ENCODE data around the gene FIBCD1.

The FIBCD1 gene

DNA sequence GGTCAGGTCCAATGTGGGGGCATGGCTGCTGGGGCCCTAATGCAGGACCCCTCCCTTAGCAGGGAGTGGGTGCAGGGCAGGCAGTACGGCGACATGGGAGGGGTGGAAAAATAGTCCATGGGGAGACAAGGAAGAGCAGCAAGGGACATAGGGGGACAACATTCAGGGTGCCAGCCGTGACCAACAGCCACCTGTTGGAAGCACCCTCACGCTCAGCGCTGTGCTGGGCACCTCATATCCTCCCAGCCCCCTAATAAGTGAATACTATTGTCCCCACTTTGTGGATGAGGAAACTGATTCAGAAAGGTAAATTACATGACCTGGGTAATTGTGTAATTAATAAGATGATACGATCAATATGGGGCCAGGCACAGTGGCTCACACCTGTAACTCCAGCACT lies 3.0 kb upstream of the FIBCD1 start:
- Histone ChIP-seq H3K9ac (no peak overlapping the region), H3K4me1 (peaks cover 17 to 26% (median 25%) of the 10 kb centered on the region in 10 experiments), H3K27me3 (peaks cover 41 to 55% (median 49%) of the 10 kb centered on the region in 11 experiments), H3K9me3 (replicated peaks in 1 of 11) (no peaks in the 10 kb centered on the region), H4K20me1 (peaks cover 0 to 44% (median 36%) of the 10 kb centered on the region in 11 experiments; a peak in 17 of 22 replicates), H3K36me3 (no peaks in the 10 kb centered on the region), H3K4me2 (no peak overlapping the region), H3K4me3 (no peak overlapping the region), H3K27ac (no peak overlapping the region)
- no peak for TF ChIP-seq Cebpa-rat (IDR thresholded peaks at IDR 0.05)

DNA sequence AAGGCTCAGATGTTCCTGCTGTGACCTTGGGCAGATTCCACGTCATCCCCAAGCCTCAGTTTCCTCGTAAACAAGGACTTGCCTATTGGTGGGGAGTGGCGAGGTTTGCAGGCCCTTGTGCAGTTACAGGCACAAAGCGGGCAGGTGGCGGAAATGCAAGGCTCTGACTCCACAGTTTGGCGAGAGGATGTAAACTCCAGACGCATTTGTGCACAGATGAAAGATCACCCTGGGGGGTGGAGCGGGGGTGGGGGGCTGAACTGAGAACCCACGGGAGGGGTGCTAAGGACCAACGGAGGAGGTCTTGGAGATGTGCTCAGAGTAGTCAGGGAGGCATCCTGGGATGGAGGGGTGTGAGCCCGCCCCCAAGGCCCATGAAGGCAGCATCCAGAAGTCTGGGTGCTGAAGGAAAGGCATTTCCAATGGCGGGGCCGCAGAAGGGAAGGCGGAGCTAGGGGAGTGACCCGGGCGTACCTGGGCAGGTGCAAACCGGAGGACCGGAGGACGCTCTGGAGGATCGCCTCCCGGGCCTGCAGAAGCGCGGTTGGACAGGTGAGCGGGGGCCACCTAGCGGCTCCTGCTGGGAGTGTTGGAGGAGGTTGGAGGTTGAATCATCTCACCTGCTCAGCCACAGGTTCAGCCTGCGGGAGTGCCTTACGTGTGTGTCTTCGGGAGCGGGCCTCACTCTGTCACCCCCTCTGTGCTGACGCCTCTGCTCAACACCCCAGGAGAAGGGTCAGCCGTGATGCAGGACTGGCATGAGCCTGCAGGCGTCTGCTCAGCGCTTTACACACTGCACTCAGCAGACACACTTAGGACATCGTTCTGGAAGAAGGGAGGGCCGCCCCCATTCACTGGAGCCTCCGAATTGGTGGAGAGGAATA lies 1.9 kb upstream of the FIBCD1 start:
- no peak overlapping the region for H3K9ac ChIP-seq
- H3K27ac ChIP-seq: no peak overlapping the region
- H3K4me1 ChIP-seq: peaks cover 29 to 38% (median 36%) of the 10 kb centered on the region in 10 experiments
- H3K9me3 ChIP-seq (replicated peaks in 1 of 11): no peaks in the 10 kb centered on the region
- peaks cover 0 to 51% (median 42%) of the 10 kb centered on the region in 11 experiments; a peak in 17 of 22 replicates for H4K20me1 ChIP-seq
- peak overlapping the region in 4 of 11 experiments; percentile 6 to 53 (median 28); a peak in 3 of 22 replicates for H3K4me2 ChIP-seq
- H3K4me3 ChIP-seq: no peak overlapping the region
- H3K36me3 ChIP-seq: no peaks in the 10 kb centered on the region
- TF ChIP-seq Cebpa-rat (IDR thresholded peaks at IDR 0.05): no peak
- H3K27me3 ChIP-seq: peaks cover 45 to 61% (median 56%) of the 10 kb centered on the region in 11 experiments

DNA sequence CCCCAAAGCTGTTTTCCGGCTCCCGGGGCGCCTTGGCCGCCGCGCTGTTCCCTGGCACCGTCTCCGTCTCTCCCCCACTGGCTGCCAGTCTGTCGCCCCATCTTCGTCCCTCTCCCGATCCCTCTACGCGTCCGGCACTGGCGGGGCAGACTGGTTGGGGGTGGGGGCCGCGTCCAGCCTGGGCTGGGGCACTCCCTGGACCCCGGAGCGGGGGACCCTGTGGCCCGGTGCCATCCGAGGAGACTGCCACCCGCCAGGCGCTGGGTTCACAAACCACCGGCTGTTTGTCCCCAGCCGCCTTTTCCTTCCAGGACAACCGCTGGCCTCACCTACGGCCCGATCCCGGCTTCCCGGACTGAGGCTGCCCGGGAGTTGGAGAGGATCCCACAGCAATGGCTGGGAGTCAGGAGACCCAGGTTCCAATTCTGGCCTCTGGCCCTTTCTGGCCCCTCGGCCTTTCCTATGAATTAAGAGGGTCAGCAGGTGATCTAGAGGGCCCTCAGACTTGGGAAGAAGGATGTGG lies 1.0 kb upstream of the FIBCD1 start:
- Histone ChIP-seq H3K36me3 (no peaks in the 10 kb centered on the region), H3K4me2 (0 out of 22 replicates have a peak overlapping the region, but pooled peaks of 1 of the 11 experiments have one; percentile 6), H3K9ac (no peak overlapping the region), H3K4me1 (peaks cover 37 to 46% (median 45%) of the 10 kb centered on the region in 10 experiments), H3K27ac (no peak overlapping the region), H3K9me3 (replicated peaks in 1 of 11) (no peaks in the 10 kb centered on the region), H3K27me3 (peaks cover 53 to 66% (median 62%) of the 10 kb centered on the region in 11 experiments), H3K4me3 (no peak overlapping the region), H4K20me1 (peaks cover 0 to 51% (median 42%) of the 10 kb centered on the region in 11 experiments; a peak in 17 of 22 replicates)
- no peak for TF ChIP-seq Cebpa-rat (IDR thresholded peaks at IDR 0.05)

DNA sequence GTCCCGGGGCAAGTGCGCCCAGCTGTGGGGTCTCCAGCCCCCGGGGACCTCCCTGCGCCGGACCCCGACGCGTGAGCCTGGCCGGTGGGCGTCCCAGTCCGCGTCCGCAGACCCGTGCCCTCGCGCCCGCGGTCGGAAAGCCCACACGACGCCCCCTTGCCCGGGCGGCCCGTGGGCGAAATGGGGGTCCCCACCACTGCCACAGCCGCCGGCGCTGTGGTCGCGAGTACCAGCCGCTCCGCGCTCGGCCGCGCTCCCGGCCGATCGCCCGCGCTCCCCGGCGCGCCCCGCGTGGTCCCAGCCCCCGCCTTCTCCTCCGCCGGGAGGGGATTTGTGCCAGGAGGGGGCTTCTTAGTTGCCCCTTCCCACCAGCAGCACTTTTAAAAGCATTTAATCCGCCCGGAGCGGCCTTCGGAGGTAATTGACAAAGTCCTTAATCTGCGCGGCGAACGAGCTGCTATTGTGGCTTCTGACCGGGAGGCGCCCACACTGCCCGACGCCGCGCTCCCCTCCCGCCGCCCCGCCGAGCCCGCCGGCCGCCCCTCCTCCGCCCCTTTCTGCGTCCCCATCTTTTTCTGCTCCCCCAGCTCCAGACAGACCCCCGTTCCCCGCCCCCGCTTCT lies 469 bp upstream of the FIBCD1 start:
- Histone ChIP-seq H3K4me2 (peak overlapping the region; percentile 93 to 100 (median 99)), H3K27me3 (peaks cover 59 to 72% (median 68%) of the 10 kb centered on the region in 11 experiments), H3K4me1 (peaks cover 43 to 52% (median 50%) of the 10 kb centered on the region in 10 experiments), H3K9me3 (replicated peaks in 1 of 11) (no peaks in the 10 kb centered on the region), H3K36me3 (no peaks in the 10 kb centered on the region), H3K9ac (peak overlapping the region in 8 of 11 experiments; percentile 53 to 70 (median 64); a peak in 13 of 22 replicates), H3K4me3 (peak overlapping the region; percentile 60 to 80 (median 65)), H4K20me1 (peaks cover 0 to 55% (median 43%) of the 10 kb centered on the region in 11 experiments; a peak in 17 of 22 replicates), H3K27ac (no peak overlapping the region)
- no peak for TF ChIP-seq Cebpa-rat (IDR thresholded peaks at IDR 0.05)

DNA sequence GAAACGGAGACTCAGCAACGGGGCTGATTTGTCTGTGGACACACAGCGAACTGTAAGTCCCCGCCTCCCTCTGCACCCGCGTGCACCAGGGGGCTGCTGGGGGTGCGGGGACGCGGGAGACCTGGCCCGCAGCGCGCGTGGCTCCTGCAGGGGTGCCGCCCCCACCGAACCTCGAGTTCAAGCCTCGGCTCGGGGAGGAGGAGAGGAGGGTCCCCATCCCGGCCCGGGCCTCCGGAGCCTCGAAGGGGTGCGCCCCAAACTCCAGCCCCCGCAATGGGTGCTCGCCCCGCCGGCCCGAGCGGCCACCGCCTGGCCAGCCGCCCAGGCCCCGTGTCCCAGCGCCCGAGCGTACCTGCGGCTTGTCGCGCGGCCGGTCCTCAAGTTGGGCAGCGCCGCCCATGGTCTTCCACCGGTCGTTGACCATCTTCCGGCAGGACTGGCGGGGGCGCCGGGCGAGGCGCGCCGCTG lies 829 bp downstream of the FIBCD1 start:
- peak overlapping the region; percentile 60 to 80 (median 65) for H3K4me3 ChIP-seq
- peaks cover 0 to 65% (median 48%) of the 10 kb centered on the region in 11 experiments; a peak in 17 of 22 replicates for H4K20me1 ChIP-seq
- peak overlapping the region; percentile 45 to 70 (median 63); a peak in 20 of 22 replicates for H3K9ac ChIP-seq
- TF ChIP-seq Cebpa-rat (IDR thresholded peaks at IDR 0.05): no peak
- H3K27ac ChIP-seq: 0 out of 22 replicates have a peak overlapping the region, but pooled peaks of 1 of the 11 experiments have one; percentile 32
- peaks cover 54 to 65% (median 63%) of the 10 kb centered on the region in 10 experiments for H3K4me1 ChIP-seq
- no peaks in the 10 kb centered on the region for H3K9me3 ChIP-seq (replicated peaks in 1 of 11)
- H3K27me3 ChIP-seq: peaks cover 70 to 84% (median 80%) of the 10 kb centered on the region in 11 experiments
- no peaks in the 10 kb centered on the region for H3K36me3 ChIP-seq
- H3K4me2 ChIP-seq: peak overlapping the region; percentile 93 to 100 (median 99)

DNA sequence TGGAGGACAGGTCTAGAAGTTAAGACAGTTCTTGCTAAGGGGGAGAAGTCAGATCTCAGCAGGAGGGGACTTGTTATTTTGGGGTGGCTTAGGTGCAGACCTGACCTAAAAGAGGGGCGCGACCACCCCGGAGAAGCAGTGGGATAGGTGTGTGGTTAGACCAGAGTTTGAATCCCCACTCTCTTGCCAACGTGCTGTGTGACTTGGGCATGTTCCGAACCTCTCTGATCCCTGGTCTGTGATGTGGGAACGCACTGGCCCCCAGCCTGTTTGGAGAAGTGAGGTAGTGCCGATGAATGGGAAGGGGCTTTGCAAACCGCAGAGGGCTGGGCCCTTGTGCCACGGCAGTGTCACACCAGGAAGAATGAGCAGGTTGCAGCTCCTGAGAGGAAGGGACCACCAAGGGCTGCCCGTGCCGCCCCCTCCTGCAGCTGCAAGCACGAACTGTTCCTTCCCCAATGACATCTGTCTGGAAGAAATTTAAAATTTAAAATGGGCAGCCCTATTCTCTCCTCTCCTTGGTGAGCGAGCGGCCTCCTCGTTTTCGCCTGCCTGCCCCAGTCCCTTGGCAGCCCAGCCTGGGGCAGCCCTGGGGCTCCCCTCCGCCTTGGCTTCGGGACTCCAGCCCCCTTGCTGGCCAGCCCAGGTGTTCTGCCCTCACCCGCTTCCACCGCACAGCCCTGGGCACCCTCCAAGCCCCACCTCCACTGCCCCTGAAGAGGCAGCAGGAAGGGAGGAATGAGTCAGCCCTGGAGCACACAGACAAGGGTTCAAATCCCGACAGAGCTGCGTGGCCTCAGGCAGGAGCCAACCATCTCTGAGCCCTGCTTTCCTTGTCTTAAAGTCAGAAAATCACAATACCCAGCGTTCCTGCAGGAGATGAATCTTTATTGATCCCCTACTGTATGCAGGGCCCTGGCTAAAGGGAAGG lies 1.6 kb downstream of the FIBCD1 start:
- Histone ChIP-seq H3K9ac (no peak overlapping the region; a peak in 1 of 22 replicates), H3K9me3 (replicated peaks in 1 of 11) (no peaks in the 10 kb centered on the region), H4K20me1 (peaks cover 0 to 73% (median 48%) of the 10 kb centered on the region in 11 experiments; a peak in 17 of 22 replicates), H3K4me2 (peak overlapping the region; percentile 93 to 100 (median 99)), H3K27ac (no peak overlapping the region), H3K4me1 (peaks cover 62 to 73% (median 71%) of the 10 kb centered on the region in 10 experiments), H3K36me3 (no peaks in the 10 kb centered on the region), H3K4me3 (peak overlapping the region in 8 of 10 experiments; percentile 60 to 80 (median 65); a peak in 12 of 20 replicates), H3K27me3 (peaks cover 70 to 91% (median 87%) of the 10 kb centered on the region in 11 experiments)
- TF ChIP-seq Cebpa-rat (IDR thresholded peaks at IDR 0.05): no peak

DNA sequence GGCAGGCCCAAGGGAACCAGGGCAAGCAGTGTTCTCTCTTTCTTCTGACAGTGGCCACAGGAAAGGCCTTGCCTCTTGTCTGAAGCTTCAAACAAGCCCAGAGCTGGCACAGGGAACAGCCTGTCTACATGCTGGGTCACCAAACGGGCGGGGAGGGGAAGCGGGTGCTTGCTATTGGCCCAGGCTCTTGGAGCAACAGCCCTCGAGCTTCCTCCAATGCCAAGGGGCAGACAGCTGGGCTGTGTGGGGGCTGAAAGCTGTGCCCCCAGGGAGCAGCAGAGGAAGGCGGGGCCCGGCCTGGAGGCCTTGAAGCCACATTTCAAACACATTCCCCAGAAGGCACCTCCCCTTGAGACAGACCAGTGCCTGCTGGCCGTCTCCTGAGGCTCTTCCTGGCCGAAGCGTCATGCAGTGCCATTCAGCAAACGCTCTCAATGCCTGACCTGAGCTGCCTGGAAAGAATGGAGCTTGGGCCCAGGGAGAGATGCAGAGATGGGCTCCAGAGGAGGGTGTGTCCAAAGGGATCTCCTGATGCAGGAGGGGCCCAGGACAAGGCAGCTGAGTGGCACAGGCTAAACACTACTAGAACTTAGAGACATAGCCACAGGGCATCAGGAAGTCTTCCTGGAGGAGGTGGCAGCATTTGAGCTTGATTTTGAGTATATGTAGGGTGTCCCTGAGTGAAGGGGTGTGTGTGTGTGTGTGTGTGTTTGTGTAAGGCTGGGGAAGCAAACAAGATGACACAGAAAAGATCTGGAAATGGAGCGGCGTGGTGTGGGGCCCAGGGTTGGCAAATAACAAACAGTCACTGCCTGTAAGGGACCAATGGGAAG lies 2.5 kb downstream of the FIBCD1 start:
- H3K9ac ChIP-seq: peak overlapping the region in 8 of 11 experiments; percentile 2 to 40 (median 22); a peak in 6 of 22 replicates
- peaks cover 69 to 86% (median 84%) of the 10 kb centered on the region in 11 experiments for H3K27me3 ChIP-seq
- peaks cover 71 to 82% (median 81%) of the 10 kb centered on the region in 10 experiments for H3K4me1 ChIP-seq
- TF ChIP-seq Cebpa-rat (IDR thresholded peaks at IDR 0.05): no peak; a peak in 1 of 22 replicates
- H3K9me3 ChIP-seq (replicated peaks in 1 of 11): no peaks in the 10 kb centered on the region
- peak overlapping the region; percentile 40 to 100 (median 98) for H3K4me2 ChIP-seq
- no peaks in the 10 kb centered on the region for H3K36me3 ChIP-seq
- no peak overlapping the region for H3K4me3 ChIP-seq
- peak overlapping the region in 8 of 11 experiments; percentile 5 to 59 (median 38); a peak in 11 of 22 replicates for H3K27ac ChIP-seq
- H4K20me1 ChIP-seq: peaks cover 0 to 79% (median 48%) of the 10 kb centered on the region in 11 experiments; a peak in 17 of 22 replicates
